ENCODE data around the gene NEDD9. TPM values are rescaled to one million over a fixed set of nuclear protein-coding genes. Genes with fewer than 3 reads are reported as not detected.

Gene NEDD9
- total and polyA plus RNA-seq, 2 of the 13 experiments (the other 11 are each of a cell fraction or from before 2014, with no cell fraction given), result 27.1 to 389 TPM

DNA sequence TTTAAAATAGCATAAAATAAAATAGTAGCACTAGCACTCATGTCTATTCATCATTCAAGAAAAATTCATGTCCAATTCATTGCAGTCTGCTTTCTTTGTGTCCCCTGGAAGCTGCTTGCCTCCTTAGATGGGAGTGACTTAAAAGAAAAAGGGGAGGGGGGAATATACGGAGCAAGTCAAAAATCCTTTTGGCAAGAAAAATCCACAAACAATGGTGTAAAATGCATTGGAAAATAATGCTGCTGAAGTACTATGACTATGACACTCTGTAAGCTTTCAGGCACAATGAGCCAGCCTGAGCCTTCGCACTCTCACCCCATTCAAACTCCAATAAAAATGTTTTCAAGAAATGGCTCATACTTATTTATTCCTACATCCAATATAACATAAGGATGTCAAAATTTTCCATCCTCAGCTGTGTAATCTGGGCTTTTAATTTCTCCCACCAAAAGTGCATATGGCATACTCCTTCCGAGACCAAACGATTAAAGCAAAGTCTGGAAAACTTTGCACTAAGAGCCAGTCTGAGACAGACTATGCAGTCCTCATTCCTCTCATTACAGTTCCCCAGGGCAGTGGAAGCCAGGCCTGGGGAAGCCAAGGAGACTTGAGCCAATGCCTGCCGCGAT lies 790 bp downstream of the NEDD9 start:
- Histone ChIP-seq H3K4me1 (ENCODE audit: insufficient read depth, low read length) (peaks cover 52% of the 10 kb centered on the region), H3K27me3 (ENCODE audit: control insufficient read depth in 1 of 2, insufficient read depth in 2 of 2, low read length in 2 of 2) (peaks cover 0 to 4% of the 10 kb centered on the region in 2 experiments; a peak in 2 of 5 replicates), H3K27ac (ENCODE audit: extremely low read length, insufficient read depth, low read length) (peak overlapping the region; percentile 94), H3K4me2 (ENCODE audit: low read depth, low read length) (peak overlapping the region; percentile 90), H3K36me3 (replicated peaks in 1 of 2; ENCODE audit: control insufficient read depth in 1 of 2, insufficient read depth in 2 of 2, low read length in 2 of 2) (peaks cover 2 to 23% of the 10 kb centered on the region in 2 experiments; a peak in 4 of 5 replicates), H2AFZ (ENCODE audit: low read length) (no peak overlapping the region), H3K9me3 (ENCODE audit: low read length) (no peaks in the 10 kb centered on the region), H3K9ac (ENCODE audit: insufficient read depth, low read depth, low read length) (peak overlapping the region; percentile 96), H3K79me2 (ENCODE audit: insufficient read depth, low read length) (peaks cover 75% of the 10 kb centered on the region), H3K4me3 (replicated peaks in 1 of 3; ENCODE audit: insufficient read depth in 1 of 3, low read depth in 2 of 3, low read length in 3 of 3) (peak overlapping the region; percentile 80 to 94 (median 87)), H4K20me1 (ENCODE audit: insufficient read depth, low read length) (peaks cover 57% of the 10 kb centered on the region)
- ChIA-PET POLR2A (interaction anchor here (0.9 to 5.5 kb wide), 24 partner anchors 11 to 265 kb away, joined by 3 to 106 read pairs (median 10); no protein-coding TSS in a partner anchor), CTCF (ENCODE audit: low intra/inter-chr PET ratio, low total read pairs) (interaction anchor here (1.2 kb wide), 1 partner anchor 265 kb away, joined by 3 read pairs; no protein-coding TSS in a partner anchor)
- no peak for FAIRE-seq
- intact Hi-C loops (cut with micrococcal nuclease; ENCODE audit: unreplicated experiment) (loop anchor here (1.0 to 10.0 kb wide), 10 partner anchors 13 to 343 kb away; no protein-coding TSS in a partner anchor), in situ Hi-C loops (cut with HindIII; ENCODE audit: extremely low pct_ligation_motif_present, low pct_unique_long_range_greater_than_20kb) (loop anchor here (5.0 kb wide), 1 partner anchor 266 kb away; no protein-coding TSS in a partner anchor)
- DNase-seq (ENCODE audit: low spot score), result no peak
- WGBS (ENCODE audit: low lambda C conversion rate), result 2% methylated on average over 6 of the region's 6 CpGs
- no TSS peak for BruUV-seq (replicated peaks)
- peak; percentile 20 for ATAC-seq
- TF ChIP-seq, protein P1, sequence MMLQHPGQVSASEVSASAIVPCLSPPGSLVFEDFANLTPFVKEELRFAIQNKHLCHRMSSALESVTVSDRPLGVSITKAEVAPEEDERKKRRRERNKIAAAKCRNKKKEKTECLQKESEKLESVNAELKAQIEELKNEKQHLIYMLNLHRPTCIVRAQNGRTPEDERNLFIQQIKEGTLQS (CRISPR knock-in tag; IDR thresholded peaks at IDR 0.05), result no peak
- no peak for TF ChIP-seq HES4 (CRISPR knock-in tag; IDR thresholded peaks at IDR 0.05; ENCODE audit: borderline replicate concordance)
- no peak for TF ChIP-seq ZBTB7A (CRISPR knock-in tag; IDR thresholded peaks at IDR 0.05)
- TF ChIP-seq DMAP1 (CRISPR knock-in tag; IDR thresholded peaks at IDR 0.05), result no peak
- 0 out of 2 replicates have a peak, but pooled peaks have one; percentile 8 for TF ChIP-seq MIXL1 (CRISPR knock-in tag; IDR thresholded peaks at IDR 0.05)
- TF ChIP-seq WIZ (CRISPR knock-in tag; IDR thresholded peaks at IDR 0.05), result no peak
- TF ChIP-seq ZNF577 (CRISPR knock-in tag; IDR thresholded peaks at IDR 0.05; ENCODE audit: borderline replicate concordance, low read depth), result no peak
- TF ChIP-seq POLR2G (IDR thresholded peaks at IDR 0.05; ENCODE audit: low read depth, low read length), result peak; percentile 18; the same call in 1 of the 2 replicates
- TF ChIP-seq RBFOX2 (IDR thresholded peaks at IDR 0.05; ENCODE audit: low read depth, low read length), result peak; percentile 67
- peak; percentile 74; the same call in 1 of the 2 replicates for TF ChIP-seq MBD4 (IDR thresholded peaks at IDR 0.05; ENCODE audit: borderline replicate concordance, low read length)
- TF ChIP-seq, protein P2, sequence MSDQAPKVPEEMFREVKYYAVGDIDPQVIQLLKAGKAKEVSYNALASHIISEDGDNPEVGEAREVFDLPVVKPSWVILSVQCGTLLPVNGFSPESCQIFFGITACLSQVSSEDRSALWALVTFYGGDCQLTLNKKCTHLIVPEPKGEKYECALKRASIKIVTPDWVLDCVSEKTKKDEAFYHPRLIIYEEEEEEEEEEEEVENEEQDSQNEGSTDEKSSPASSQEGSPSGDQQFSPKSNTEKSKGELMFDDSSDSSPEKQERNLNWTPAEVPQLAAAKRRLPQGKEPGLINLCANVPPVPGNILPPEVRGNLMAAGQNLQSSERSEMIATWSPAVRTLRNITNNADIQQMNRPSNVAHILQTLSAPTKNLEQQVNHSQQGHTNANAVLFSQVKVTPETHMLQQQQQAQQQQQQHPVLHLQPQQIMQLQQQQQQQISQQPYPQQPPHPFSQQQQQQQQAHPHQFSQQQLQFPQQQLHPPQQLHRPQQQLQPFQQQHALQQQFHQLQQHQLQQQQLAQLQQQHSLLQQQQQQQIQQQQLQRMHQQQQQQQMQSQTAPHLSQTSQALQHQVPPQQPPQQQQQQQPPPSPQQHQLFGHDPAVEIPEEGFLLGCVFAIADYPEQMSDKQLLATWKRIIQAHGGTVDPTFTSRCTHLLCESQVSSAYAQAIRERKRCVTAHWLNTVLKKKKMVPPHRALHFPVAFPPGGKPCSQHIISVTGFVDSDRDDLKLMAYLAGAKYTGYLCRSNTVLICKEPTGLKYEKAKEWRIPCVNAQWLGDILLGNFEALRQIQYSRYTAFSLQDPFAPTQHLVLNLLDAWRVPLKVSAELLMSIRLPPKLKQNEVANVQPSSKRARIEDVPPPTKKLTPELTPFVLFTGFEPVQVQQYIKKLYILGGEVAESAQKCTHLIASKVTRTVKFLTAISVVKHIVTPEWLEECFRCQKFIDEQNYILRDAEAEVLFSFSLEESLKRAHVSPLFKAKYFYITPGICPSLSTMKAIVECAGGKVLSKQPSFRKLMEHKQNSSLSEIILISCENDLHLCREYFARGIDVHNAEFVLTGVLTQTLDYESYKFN (CRISPR knock-in tag; conservative IDR thresholded peaks at IDR 0.05), result no peak
- TF ChIP-seq ZNF432 (CRISPR knock-in tag; IDR thresholded peaks at IDR 0.05; ENCODE audit: borderline replicate concordance), result no peak
- no peak for TF ChIP-seq ESRRA (CRISPR knock-in tag; IDR thresholded peaks at IDR 0.05; ENCODE audit: low read depth)
- TF ChIP-seq TEAD2 (CRISPR knock-in tag; IDR thresholded peaks at IDR 0.05), result no peak
- no peak for TF ChIP-seq ZNF556 (CRISPR knock-in tag; IDR thresholded peaks at IDR 0.05; ENCODE audit: borderline replicate concordance)
- peak; percentile 2 for TF ChIP-seq ASH2L (IDR thresholded peaks at IDR 0.05; ENCODE audit: insufficient read length, low read depth, low read length)
- TF ChIP-seq FOXA1 (IDR thresholded peaks at IDR 0.05), result no peak
- no peak for TF ChIP-seq FOXA1 (CRISPR knock-in tag; IDR thresholded peaks at IDR 0.05)
- TF ChIP-seq NFIB (CRISPR knock-in tag; IDR thresholded peaks at IDR 0.05; ENCODE audit: borderline replicate concordance), result no peak
- no peak for TF ChIP-seq REPIN1 (CRISPR knock-in tag; IDR thresholded peaks at IDR 0.05; ENCODE audit: borderline replicate concordance, low read depth)
- no peak for TF ChIP-seq HCFC1 (IDR thresholded peaks at IDR 0.05; ENCODE audit: low read depth, low read length)
- no peak for TF ChIP-seq SMAD1 (CRISPR knock-in tag; IDR thresholded peaks at IDR 0.05; ENCODE audit: borderline replicate concordance, low read depth)

Measured in HepG2 (cell line).